BE2C (cell line): Measurements from ENCODE around the gene RALY.

Experiments
- DNase-seq: peaks from one replicate; pipeline ENCODE4 v3.0.0-alpha.2; 2020
- H3K27me3 ChIP-seq: fragments of 250-450 bp; sonication (Bioruptor Pico); 2 replicates; pipeline ENCODE4 v1.5.1; 2020; ENCODE audit warnings: mild to moderate bottlenecking
- H3K36me3 ChIP-seq: fragments of 250-450 bp; sonication (Bioruptor Pico); 2 replicates; pipeline ENCODE4 v1.5.1; 2020; ENCODE audit warnings: mild to moderate bottlenecking
- H3K4me1 ChIP-seq: fragments of 250-450 bp; sonication (Bioruptor Pico); 2 replicates; pipeline ENCODE4 v1.5.1; 2020
- H3K4me3 ChIP-seq: 2 replicates; pipeline ENCODE4 v1.5.1; 2011; ENCODE audit warnings: low read depth, low read length
- H3K9me3 ChIP-seq: fragments of 250-450 bp; sonication (Bioruptor Pico); 2 replicates; pipeline ENCODE4 v1.5.1; 2020
- TF ChIP-seq, protein P1 (sequence below): IDR thresholded peaks from 2 replicates; pipeline ENCODE4 v1.5.1; 2012; ENCODE audit warnings: mild to moderate bottlenecking, low read depth, low read length

The RALY gene

GRCh38 chr20:33970229-33970628 lies 23.5 kb upstream of the RALY start:
- H3K27me3 ChIP-seq = no peaks in the 10 kb centered on the region
- H3K9me3 ChIP-seq = no peaks in the 10 kb centered on the region
- TF ChIP-seq, protein P1, sequence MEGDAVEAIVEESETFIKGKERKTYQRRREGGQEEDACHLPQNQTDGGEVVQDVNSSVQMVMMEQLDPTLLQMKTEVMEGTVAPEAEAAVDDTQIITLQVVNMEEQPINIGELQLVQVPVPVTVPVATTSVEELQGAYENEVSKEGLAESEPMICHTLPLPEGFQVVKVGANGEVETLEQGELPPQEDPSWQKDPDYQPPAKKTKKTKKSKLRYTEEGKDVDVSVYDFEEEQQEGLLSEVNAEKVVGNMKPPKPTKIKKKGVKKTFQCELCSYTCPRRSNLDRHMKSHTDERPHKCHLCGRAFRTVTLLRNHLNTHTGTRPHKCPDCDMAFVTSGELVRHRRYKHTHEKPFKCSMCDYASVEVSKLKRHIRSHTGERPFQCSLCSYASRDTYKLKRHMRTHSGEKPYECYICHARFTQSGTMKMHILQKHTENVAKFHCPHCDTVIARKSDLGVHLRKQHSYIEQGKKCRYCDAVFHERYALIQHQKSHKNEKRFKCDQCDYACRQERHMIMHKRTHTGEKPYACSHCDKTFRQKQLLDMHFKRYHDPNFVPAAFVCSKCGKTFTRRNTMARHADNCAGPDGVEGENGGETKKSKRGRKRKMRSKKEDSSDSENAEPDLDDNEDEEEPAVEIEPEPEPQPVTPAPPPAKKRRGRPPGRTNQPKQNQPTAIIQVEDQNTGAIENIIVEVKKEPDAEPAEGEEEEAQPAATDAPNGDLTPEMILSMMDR = no peak
- H3K36me3 ChIP-seq = no peaks in the 10 kb centered on the region
- H3K4me1 ChIP-seq = no peaks in the 10 kb centered on the region
- no peak for DNase-seq
- no peak overlapping the region for H3K4me3 ChIP-seq

DNA sequence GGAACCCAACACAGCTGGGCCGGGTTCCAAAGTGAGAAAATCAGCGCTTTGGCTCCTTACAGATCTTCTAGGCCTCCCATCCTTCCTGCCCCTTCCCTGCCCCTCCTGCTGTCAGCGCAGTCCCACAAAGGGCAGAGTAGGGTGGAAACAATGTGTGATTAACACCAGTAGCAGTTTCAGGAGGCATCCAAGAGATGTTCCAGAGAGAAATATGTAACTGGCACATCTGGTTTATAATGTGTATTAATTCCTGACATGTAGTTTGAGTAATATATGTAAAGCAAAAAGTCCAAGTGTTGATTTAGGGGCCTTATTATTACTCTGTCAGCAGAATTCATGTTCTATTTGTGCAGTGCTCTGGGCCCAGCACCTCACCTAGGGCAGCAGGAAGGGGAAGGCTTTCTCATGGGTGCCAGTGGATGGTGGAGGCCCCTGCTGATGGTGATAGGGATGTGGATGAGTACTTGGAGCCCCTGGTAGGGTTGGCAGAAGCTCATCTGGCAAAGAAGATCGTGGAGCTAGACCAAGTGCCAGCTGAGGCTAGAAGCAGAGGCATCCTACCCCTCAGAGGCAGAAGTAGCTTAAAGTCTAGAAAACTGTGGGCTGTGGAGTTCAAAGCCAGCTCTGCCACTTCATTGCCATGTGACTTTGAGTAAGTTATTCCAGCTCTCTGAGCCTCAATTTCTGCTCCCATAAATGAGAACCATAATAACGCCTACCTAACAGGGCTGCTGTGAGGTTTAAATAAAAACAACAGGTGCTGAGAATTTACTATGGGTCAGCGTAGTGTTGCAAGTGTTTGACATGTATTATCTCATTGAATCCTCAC lies 22.4 kb upstream of the RALY start:
- TF ChIP-seq, protein P1 = no peak
- H3K36me3 ChIP-seq = no peaks in the 10 kb centered on the region

GRCh38 chr20:33976959-33977358 lies 16.8 kb upstream of the RALY start:
- TF ChIP-seq, protein P1 = no peak
- no peaks in the 10 kb centered on the region for H3K4me1 ChIP-seq

More for the DNA sequence above, 22.4 kb upstream of the RALY start:
- no peaks in the 10 kb centered on the region for H3K4me1 ChIP-seq
- no peaks in the 10 kb centered on the region for H3K9me3 ChIP-seq
- H3K4me3 ChIP-seq = no peak overlapping the region
- no peaks in the 10 kb centered on the region for H3K27me3 ChIP-seq
- no peak for DNase-seq

GRCh38 chr20:33977535-33977934 lies 16.2 kb upstream of the RALY start:
- Histone ChIP-seq H3K36me3 (no peaks in the 10 kb centered on the region), H3K4me3 (no peak overlapping the region), H3K27me3 (no peaks in the 10 kb centered on the region), H3K4me1 (no peaks in the 10 kb centered on the region), H3K9me3 (no peaks in the 10 kb centered on the region)
- TF ChIP-seq, protein P1 = no peak
- no peak for DNase-seq

More at GRCh38 chr20:33976959-33977358, 16.8 kb upstream of the RALY start:
- Histone ChIP-seq H3K9me3 (no peaks in the 10 kb centered on the region), H3K4me3 (no peak overlapping the region), H3K36me3 (no peaks in the 10 kb centered on the region), H3K27me3 (no peaks in the 10 kb centered on the region)
- no peak for DNase-seq

- H3K4me1 ChIP-seq = no peaks in the 10 kb centered on the region
- no peak for DNase-seq
- H3K36me3 ChIP-seq = no peaks in the 10 kb centered on the region
- TF ChIP-seq, protein P1 = no peak
- H3K4me3 ChIP-seq = no peak overlapping the region
- H3K9me3 ChIP-seq = no peaks in the 10 kb centered on the region
- H3K27me3 ChIP-seq = no peaks in the 10 kb centered on the region
Measured at GRCh38 chr20:33979094-33979493, 14.6 kb upstream of the RALY start.

DNA sequence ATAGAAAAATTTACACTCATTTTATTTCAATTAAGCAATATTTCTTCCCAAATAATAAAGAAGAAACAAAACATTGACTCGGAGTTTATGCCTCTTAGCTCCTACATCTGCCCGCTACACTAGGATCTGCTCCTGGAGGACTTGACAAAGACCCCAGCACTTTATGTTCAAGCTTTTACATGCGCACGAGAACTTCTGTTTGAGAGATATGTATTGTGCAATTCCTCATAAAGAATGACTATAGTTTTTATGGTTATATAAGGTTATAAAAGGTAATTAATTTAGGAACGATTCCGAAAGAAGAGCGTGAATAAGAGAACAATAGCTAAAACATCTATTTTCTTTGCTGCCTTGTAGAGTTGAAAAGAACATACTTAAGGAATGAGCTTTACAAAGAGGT lies 12.4 kb upstream of the RALY start:
- H3K36me3 ChIP-seq = no peaks in the 10 kb centered on the region
- H3K4me1 ChIP-seq = no peaks in the 10 kb centered on the region
- DNase-seq = no peak
- TF ChIP-seq, protein P1 = no peak
- H3K4me3 ChIP-seq = no peak overlapping the region
- no peaks in the 10 kb centered on the region for H3K9me3 ChIP-seq
- no peaks in the 10 kb centered on the region for H3K27me3 ChIP-seq
